ENCODE measurements around the gene GCN1. TPM values are rescaled to one million over a fixed set of nuclear protein-coding genes. Genes with fewer than 3 reads are reported as not detected.

Gene GCN1
- total RNA-seq, 4 donors from 2014 or later: 39.5 to 117 (median 63.7) TPM

DNA sequence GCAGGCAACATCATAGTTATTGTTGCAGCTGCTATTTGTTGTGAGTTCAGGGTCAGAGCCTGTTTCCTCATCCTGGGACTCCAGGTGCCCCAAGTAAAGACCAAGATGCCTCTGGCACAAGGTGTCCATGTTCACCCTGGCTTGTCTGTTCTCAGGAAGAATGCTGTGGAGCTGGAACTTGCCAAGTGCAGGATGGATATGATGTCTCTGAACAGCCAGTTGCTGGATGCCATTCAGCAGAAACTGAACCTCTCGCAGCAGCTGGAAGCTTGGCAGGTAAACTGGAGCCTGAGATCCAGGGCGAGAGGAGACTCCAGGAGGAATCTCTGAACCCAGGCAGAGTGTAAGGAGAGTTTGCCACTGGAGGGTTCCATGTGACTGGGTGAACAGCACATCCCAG lies 104.7 kb downstream of the GCN1 start:
- peaks cover 4 to 54% (median 5%) of the 10 kb centered on the region in 3 donors for H3K36me3 ChIP-seq
- peaks cover 8 to 35% (median 12%) of the 10 kb centered on the region in 3 donors for H3K4me1 ChIP-seq
- TF ChIP-seq POLR2A (IDR thresholded peaks at IDR 0.05): no peak
- TF ChIP-seq, protein P1, sequence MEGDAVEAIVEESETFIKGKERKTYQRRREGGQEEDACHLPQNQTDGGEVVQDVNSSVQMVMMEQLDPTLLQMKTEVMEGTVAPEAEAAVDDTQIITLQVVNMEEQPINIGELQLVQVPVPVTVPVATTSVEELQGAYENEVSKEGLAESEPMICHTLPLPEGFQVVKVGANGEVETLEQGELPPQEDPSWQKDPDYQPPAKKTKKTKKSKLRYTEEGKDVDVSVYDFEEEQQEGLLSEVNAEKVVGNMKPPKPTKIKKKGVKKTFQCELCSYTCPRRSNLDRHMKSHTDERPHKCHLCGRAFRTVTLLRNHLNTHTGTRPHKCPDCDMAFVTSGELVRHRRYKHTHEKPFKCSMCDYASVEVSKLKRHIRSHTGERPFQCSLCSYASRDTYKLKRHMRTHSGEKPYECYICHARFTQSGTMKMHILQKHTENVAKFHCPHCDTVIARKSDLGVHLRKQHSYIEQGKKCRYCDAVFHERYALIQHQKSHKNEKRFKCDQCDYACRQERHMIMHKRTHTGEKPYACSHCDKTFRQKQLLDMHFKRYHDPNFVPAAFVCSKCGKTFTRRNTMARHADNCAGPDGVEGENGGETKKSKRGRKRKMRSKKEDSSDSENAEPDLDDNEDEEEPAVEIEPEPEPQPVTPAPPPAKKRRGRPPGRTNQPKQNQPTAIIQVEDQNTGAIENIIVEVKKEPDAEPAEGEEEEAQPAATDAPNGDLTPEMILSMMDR (IDR thresholded peaks at IDR 0.05): no peak
- H3K27me3 ChIP-seq: no peaks in the 10 kb centered on the region
- H3K4me3 ChIP-seq: no peak overlapping the region
- no peak for DNase-seq
- WGBS, 2 donors: 39% methylated on average over 2 of the region's 2 CpGs; no CpG with 5 or more reads in 1 of the 2 donors
- no peaks in the 10 kb centered on the region for H3K9me3 ChIP-seq
- H3K27ac ChIP-seq: no peak overlapping the region
- intact Hi-C loops (cut with DNase I): no loop called here

DNA sequence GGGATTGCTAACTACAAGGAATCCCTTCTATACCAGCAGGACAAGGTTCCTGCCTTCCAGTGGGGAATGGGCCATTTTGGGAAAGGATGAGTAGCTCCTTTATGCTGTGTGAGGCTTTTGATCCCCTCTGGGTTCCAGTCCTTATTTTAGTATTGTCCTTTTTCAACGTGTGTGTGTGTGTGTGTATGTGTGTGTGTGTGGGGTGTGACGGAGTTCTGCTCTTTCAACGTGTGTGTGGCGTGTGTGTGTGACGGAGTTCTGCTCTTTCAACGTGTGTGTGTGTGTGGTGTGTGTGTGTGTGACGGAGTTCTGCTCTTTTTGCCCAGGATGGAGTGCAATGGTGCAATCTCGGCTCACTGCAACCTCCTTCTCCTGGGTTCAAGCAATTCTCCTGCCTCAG lies 105.4 kb downstream of the GCN1 start:
- no peak for DNase-seq
- Histone ChIP-seq H3K4me3 (no peak overlapping the region), H3K27me3 (no peaks in the 10 kb centered on the region), H3K36me3 (peaks cover 0 to 47% (median 5%) of the 10 kb centered on the region in 3 donors), H3K27ac (no peak overlapping the region), H3K4me1 (peaks cover 8 to 28% (median 12%) of the 10 kb centered on the region in 3 donors), H3K9me3 (no peaks in the 10 kb centered on the region)
- WGBS, 2 donors: 27 to 46% methylated on average over 8 of the region's 8 CpGs
- intact Hi-C loops (cut with DNase I): no loop called here
- TF ChIP-seq, protein P1 (IDR thresholded peaks at IDR 0.05): no peak
- TF ChIP-seq POLR2A (IDR thresholded peaks at IDR 0.05): no peak

DNA sequence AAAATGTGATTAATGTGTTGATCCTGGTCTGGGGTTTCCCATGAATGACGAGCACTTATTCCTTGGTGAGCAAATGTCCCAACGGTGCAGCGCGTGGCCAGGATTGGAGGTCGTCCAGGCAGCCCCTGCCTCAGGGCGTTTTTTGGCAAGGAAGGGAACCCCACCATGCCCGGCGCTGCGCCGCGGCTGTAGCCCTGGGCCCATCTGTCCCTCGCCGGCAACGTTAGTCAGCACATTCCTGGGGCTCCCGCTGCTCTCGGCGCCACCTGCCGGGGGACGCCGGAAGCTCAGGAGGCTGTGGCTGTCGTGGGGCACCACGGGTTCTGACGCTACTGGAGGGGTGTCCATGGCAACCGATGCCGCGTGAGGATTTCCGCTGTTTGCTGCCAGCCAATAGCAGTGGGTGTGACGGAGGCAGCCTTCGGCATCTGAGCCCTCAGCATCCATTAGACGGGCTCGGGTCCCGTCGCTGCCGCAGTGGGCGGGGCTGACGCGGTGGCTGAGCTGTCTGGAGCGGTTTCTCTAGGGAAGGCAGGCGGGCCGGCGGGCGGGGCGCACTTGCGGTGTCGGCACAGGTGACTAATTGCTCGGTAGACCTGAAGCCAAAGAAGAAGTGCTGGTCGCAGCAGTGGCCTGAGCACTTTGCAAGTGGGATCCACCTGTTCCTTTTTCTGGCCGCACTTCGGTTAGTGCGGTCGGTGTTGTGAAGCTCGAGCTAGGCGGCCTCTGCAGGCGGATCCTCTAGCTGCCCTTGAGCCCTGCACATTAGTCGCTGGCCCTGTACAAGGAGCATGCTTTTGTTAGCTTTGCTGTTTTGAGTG lies 107.5 kb downstream of the GCN1 start:
- intact Hi-C loops (cut with DNase I): no loop called here
- Histone ChIP-seq H3K27ac (peak overlapping the region; percentile 76 to 87 (median 82)), H3K4me3 (peak overlapping the region in 3 of 4 donors; percentile 32 to 57 (median 37)), H3K4me1 (peaks cover 8 to 31% (median 12%) of the 10 kb centered on the region in 3 donors), H3K27me3 (no peaks in the 10 kb centered on the region), H3K36me3 (peaks cover 0 to 26% (median 0%) of the 10 kb centered on the region in 3 donors), H3K9me3 (no peaks in the 10 kb centered on the region)
- 0 to 1% methylated on average over 16 to 20 of the region's 55 CpGs for WGBS, 2 donors
- TF ChIP-seq, protein P1 (IDR thresholded peaks at IDR 0.05): peak; percentile 83 to 99 (median 98)
- peak in 1 of 4 donors; percentile 27 for TF ChIP-seq POLR2A (IDR thresholded peaks at IDR 0.05)
- DNase-seq: peak; percentile 93

DNA sequence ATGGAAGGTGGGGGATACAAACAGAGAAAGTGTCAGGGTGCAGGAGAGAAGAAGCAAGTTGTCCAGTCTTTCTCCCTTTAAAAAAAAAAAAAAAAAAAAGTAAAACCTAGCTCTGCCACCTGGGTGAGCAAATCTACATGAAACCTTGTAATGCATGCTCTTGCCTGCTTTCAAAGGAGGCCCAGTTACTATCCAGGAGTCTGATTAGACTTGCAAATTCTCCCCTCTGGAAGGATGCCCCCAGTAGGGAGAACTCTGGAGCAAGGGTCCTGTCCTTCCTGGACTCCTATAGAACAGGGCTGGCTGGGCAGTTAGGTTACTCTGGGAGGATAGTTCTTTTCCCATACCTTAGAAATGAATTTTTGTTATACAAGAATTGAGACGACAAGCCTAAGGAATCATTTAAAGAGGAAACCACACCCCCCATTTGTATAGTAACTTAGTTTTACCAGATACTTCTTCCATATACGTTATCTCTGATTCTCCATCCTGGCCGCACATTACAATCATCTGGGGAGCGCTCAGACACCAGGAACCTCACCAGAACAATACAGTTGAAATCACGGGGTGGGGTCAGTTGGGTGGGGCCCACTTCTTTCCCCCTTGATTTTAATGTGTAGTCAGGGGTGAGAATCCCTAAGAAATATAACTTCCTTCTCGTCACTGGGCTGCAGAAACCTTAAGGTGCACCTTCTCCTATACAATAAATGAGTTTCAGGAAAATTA lies 108.4 kb downstream of the GCN1 start:
- intact Hi-C loops (cut with DNase I): no loop called here
- Histone ChIP-seq H3K27ac (peak overlapping the region; percentile 76 to 87 (median 82)), H3K9me3 (no peaks in the 10 kb centered on the region), H3K36me3 (peaks cover 0 to 17% (median 0%) of the 10 kb centered on the region in 3 donors), H3K4me1 (peaks cover 8 to 31% (median 12%) of the 10 kb centered on the region in 3 donors), H3K4me3 (peak overlapping the region in 2 of 4 donors; percentile 37 to 57), H3K27me3 (no peaks in the 10 kb centered on the region)
- DNase-seq: no peak
- 52 to 59% methylated on average over 6 of the region's 6 CpGs for WGBS, 2 donors
- TF ChIP-seq POLR2A (IDR thresholded peaks at IDR 0.05): no peak
- TF ChIP-seq, protein P1 (IDR thresholded peaks at IDR 0.05): no peak

DNA sequence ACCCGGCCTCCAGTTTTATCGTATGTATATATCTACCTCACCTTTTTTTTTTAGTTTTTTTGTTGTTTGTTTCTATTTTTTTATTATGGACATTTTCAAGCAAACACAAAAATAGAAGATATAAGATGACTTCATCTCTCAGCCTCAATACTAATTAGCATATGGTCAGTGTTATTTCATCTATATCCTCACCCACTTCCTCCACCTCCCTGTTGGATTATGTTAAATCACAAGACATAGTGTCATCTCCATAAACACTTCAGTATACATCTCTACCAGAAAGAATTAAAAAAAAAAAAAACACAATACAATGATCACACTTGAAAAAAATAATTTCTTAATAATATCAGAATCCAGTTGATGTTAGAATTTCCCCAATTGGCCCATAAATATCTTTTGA lies 112.9 kb downstream of the GCN1 start:
- peaks cover 18 to 45% (median 18%) of the 10 kb centered on the region in 3 donors for H3K4me1 ChIP-seq
- H3K27ac ChIP-seq: no peak overlapping the region
- H3K9me3 ChIP-seq: no peaks in the 10 kb centered on the region
- H3K36me3 ChIP-seq: peaks cover 0 to 4% (median 0%) of the 10 kb centered on the region in 3 donors
- no peak for TF ChIP-seq POLR2A (IDR thresholded peaks at IDR 0.05)
- TF ChIP-seq, protein P1 (IDR thresholded peaks at IDR 0.05): no peak
- no peak overlapping the region for H3K4me3 ChIP-seq
- no peaks in the 10 kb centered on the region for H3K27me3 ChIP-seq
- no peak for DNase-seq
- 87 to 100% methylated on average over 2 of the region's 2 CpGs for WGBS, 2 donors
- intact Hi-C loops (cut with DNase I): no loop called here
